T-cell (primary cell): ENCODE measurements around the gene CST4. TPM values are rescaled to one million over a fixed set of nuclear protein-coding genes. Genes with fewer than 3 reads are reported as not detected.

Experiments
- ATAC-seq, 4 experiments: fragments of 200-7000 bp in 3 of 4; fragments of 150-1000 bp in 1 of 4; cut with Tn5 transposase; replicated peaks in 1 of 4; 1 replicate in 3 of 4; 2 replicates in 1 of 4; pipeline ENCODE4 v1.10.0; 2021; ENCODE audit warnings: moderate library complexity in 3 of 4, mild to moderate bottlenecking in 2 of 4, moderate number of reproducible peaks in 1 of 4
- CTCF ChIA-PET, 2 donors: fragments of 300-600 bp; sonication (Branson Sonifier 250); formaldehyde crosslinking; loops; one replicate each; lab custom pipeline; 2022; ENCODE audit warnings: antibody characterized with exemption in 2 of 2; lab: Charles Lee
- POLR2A ChIA-PET, 2 donors: fragments of 300-600 bp; sonication (Branson Sonifier 250); formaldehyde crosslinking; loops; one replicate each; lab custom pipeline; 2022; ENCODE audit warnings: antibody characterized with exemption in 2 of 2; lab: Charles Lee
- DNase-seq, 35 experiments: peaks; one replicate each; pipeline versions ENCODE4 v3.0.0 to v3.0.0-alpha.2; 2013 to 2023
- H3K27ac ChIP-seq: one replicate; pipeline ENCODE4 v1.5.1; 2013; ENCODE audit warnings: low read length
- H3K27me3 ChIP-seq, 2 experiments: replicated peaks in 1 of 2; 1 replicate in 1 of 2; 2 replicates in 1 of 2; pipeline versions ENCODE4 v1.6.1 to v1.7.0; 2013; ENCODE audit warnings: low read length in 1 of 2, mixed read lengths in 1 of 2; ENCODE audit not compliant: control insufficient read depth in 2 of 2, insufficient read depth in 2 of 2; ENCODE audit errors: extremely low read depth in 1 of 2
- H3K36me3 ChIP-seq, 2 donors: 1 replicate in 1 of 2; 2 replicates in 1 of 2; pipeline versions ENCODE4 v1.6.1 to v1.7.0; 2013; ENCODE audit warnings: low read length in 1 of 2; ENCODE audit not compliant: control insufficient read depth in 2 of 2, insufficient read depth in 1 of 2; ENCODE audit errors: extremely low read depth in 1 of 2
- H3K4me1 ChIP-seq, 2 experiments: 1 replicate in 1 of 2; 2 replicates in 1 of 2; pipeline versions ENCODE4 v1.6.1 to v1.7.0; 2013; ENCODE audit warnings: low read length in 2 of 2, mixed read lengths in 1 of 2; ENCODE audit not compliant: insufficient read depth in 2 of 2, control insufficient read depth in 1 of 2; ENCODE audit errors: extremely low read depth in 1 of 2
- H3K4me3 ChIP-seq, 2 donors: 1 replicate in 1 of 2; 2 replicates in 1 of 2; pipeline versions ENCODE4 v1.5.1 to v1.7.0; 2013; ENCODE audit warnings: mild to moderate bottlenecking in 2 of 2, low read length in 1 of 2, moderate library complexity in 1 of 2; ENCODE audit not compliant: control insufficient read depth in 1 of 2; ENCODE audit errors: extremely low read depth in 1 of 2
- H3K9me3 ChIP-seq: 2 replicates; pipeline ENCODE4 v1.7.0; 2013
- H3K27ac Mint-ChIP-seq, 2 donors: one replicate each; pipeline ENCODE4 v1.8.0; 2020 to 2021; ENCODE audit warnings: mild to moderate bottlenecking in 2 of 2, mixed read lengths in 2 of 2
- H3K27me3 Mint-ChIP-seq, 2 donors: one replicate each; pipeline ENCODE4 v1.8.0; 2021 to 2022; ENCODE audit warnings: mixed read lengths in 2 of 2
- H3K36me3 Mint-ChIP-seq: one replicate; pipeline ENCODE4 v1.8.0; 2021; ENCODE audit warnings: mixed read lengths
- H3K4me1 Mint-ChIP-seq, 3 donors: one replicate each; pipeline ENCODE4 v1.8.0; 2020 to 2022; ENCODE audit warnings: mixed read lengths in 3 of 3, mild to moderate bottlenecking in 1 of 3
- H3K4me3 Mint-ChIP-seq, 3 donors: one replicate each; pipeline ENCODE4 v1.8.0; 2020 to 2022; ENCODE audit warnings: mild to moderate bottlenecking in 3 of 3, mixed read lengths in 3 of 3, moderate library complexity in 3 of 3
- H3K9me3 Mint-ChIP-seq, 3 donors: one replicate each; pipeline ENCODE4 v1.8.0; 2020 to 2022; ENCODE audit warnings: mixed read lengths in 3 of 3
- WGBS: methylation state at CpG from one replicate; pipeline ENCODE4 v1.1.5; 2013; ENCODE audit warnings: missing lambda C conversion rate; ENCODE audit not compliant: insufficient coverage; 5-methylcytosine and 5-hydroxymethylcytosine counted together
- total RNA-seq, 35 experiments: library from RNA in 6 of 35; stranded (reverse) in 6 of 35; fragments of 120-200 nt in 1 of 35; gene quantifications; one replicate each; pipeline versions ENCODE4 v1.2.1 to v1.2.4 and lab custom pipeline; 2013 to 2026

CST4 gene
- total RNA-seq, 5 donors from 2014 or later (not counting 1 experiment from before 2014, with no cell fraction given) = not detected

DNA sequence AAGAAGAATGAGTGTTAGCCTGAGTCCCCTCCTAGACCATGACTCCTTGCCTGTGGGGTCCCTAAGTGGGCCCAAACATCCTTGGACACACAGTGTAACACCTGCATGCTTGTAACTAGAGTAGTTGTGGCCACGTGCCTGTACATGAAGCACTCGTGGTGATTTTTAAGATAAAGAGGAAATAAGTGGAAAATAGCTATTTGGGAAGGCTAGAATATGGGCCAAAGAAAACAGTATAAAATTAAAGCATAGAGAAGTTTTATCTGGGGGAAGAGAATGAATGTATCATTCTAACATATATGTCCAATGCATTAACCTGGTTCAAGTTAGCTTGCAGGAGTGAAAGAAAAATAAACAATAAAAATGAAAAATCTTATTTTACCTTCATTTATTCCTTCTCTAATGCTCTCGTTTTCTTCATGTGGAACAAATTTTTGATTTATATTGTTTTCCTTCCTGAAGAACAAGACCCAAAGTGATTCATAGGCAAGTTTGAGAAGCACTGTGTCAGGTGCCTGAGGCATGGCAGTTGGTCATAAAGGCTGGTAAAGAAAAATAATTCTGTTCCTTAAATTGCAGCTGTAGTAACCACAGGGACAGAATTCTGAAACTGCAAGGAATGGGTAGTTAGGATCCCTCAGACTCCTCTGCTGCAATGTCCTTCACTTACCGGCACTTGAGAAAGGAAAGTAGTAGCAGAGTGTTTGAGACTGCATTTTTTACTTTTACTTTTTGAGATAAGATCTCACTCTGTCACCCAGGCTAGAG, 42.5 kb downstream of the CST4 start:
- peaks cover 2 to 9% (median 3%) of the 10 kb centered on the region in 3 donors for H3K4me1 Mint-ChIP-seq
- no peaks in the 10 kb centered on the region for H3K36me3 Mint-ChIP-seq
- Histone ChIP-seq H3K27ac (no peak overlapping the region), H3K4me1 (no peaks in the 10 kb centered on the region), H3K9me3 (no peaks in the 10 kb centered on the region), H3K36me3 (no peaks in the 10 kb centered on the region), H3K4me3 (no peak overlapping the region), H3K27me3 (peaks cover 0 to 3% of the 10 kb centered on the region in 2 experiments)
- no peaks in the 10 kb centered on the region for H3K9me3 Mint-ChIP-seq
- DNase-seq (no peak), ATAC-seq (no peak)
- H3K4me3 Mint-ChIP-seq = no peak overlapping the region
- H3K27ac Mint-ChIP-seq = no peak overlapping the region
- POLR2A ChIA-PET = no interaction called here
- WGBS = no CpG with 5 or more reads among the region's 4 CpGs
- CTCF ChIA-PET = no interaction called here
- no peaks in the 10 kb centered on the region for H3K27me3 Mint-ChIP-seq

DNA sequence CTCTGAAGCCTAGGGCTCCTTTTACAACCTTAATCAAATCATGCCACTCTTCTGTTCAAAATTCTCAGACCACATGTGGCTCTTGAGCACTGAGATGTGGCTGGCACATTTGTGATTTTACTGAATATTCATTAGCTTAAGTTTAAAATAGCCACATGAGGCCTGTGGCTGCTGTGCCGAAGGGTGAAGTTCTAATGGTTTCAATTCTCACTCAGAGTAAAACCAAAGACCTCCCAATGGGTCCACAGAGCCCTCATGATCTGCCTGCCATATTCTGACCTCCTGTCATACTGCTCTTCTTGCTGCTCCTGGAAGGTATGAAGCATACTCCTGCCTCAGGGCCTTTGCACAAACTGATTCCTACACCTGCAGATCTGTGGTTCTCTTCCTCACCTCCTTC, 43.3 kb downstream of the CST4 start:
- WGBS = no CpG with 5 or more reads among the region's 1 CpG
- H3K27me3 Mint-ChIP-seq = peaks cover 0 to 5% of the 10 kb centered on the region in 2 donors
- no peak for DNase-seq

DNA sequence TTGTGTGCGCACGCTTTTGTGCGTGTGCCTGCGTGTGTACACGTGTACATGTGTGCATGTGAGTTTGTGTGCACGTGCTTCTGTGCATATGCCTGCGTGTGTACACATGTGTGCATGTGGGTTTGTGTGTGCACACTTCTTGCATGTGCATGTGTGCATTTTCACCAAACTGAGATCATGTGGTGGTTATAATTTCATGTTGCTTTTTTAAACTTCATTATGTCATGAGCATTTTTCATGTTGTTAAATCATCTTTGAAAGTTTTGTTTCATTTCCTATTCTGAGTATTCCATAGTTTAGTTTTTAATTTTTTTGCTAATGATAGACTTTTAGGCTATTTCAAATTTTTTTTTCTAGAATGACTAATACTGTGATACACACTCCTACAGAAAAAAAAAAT, 44.7 kb downstream of the CST4 start:
- WGBS = 97% methylated on average over 7 of the region's 7 CpGs
- Histone ChIP-seq H3K27me3 (peaks cover 0 to 22% of the 10 kb centered on the region in 2 experiments), H3K36me3 (no peaks in the 10 kb centered on the region), H3K4me1 (no peaks in the 10 kb centered on the region), H3K9me3 (no peaks in the 10 kb centered on the region), H3K27ac (no peak overlapping the region), H3K4me3 (no peak overlapping the region)
- no peak overlapping the region for H3K4me3 Mint-ChIP-seq
- H3K4me1 Mint-ChIP-seq = peaks cover 2 to 9% (median 3%) of the 10 kb centered on the region in 3 donors
- ATAC-seq (no peak), DNase-seq (no peak)
- CTCF ChIA-PET = no interaction called here
- POLR2A ChIA-PET = no interaction called here
- H3K9me3 Mint-ChIP-seq = no peaks in the 10 kb centered on the region
- H3K36me3 Mint-ChIP-seq = no peaks in the 10 kb centered on the region
- no peak overlapping the region for H3K27ac Mint-ChIP-seq
- peaks cover 3 to 15% of the 10 kb centered on the region in 2 donors for H3K27me3 Mint-ChIP-seq

More for the DNA sequence above, 43.3 kb downstream of the CST4 start:
- no peak overlapping the region for H3K4me3 Mint-ChIP-seq
- no peak for ATAC-seq
- H3K4me1 ChIP-seq = no peaks in the 10 kb centered on the region
- H3K9me3 ChIP-seq = no peaks in the 10 kb centered on the region
- ChIA-PET CTCF (no interaction called here), POLR2A (no interaction called here)
- no peak overlapping the region for H3K27ac Mint-ChIP-seq
- H3K4me1 Mint-ChIP-seq = peaks cover 2 to 9% (median 3%) of the 10 kb centered on the region in 3 donors
- H3K9me3 Mint-ChIP-seq = no peaks in the 10 kb centered on the region
- H3K36me3 Mint-ChIP-seq = no peaks in the 10 kb centered on the region
- H3K27ac ChIP-seq = no peak overlapping the region
- no peaks in the 10 kb centered on the region for H3K36me3 ChIP-seq
- H3K27me3 ChIP-seq = peaks cover 0 to 8% of the 10 kb centered on the region in 2 experiments
- H3K4me3 ChIP-seq = no peak overlapping the region

DNA sequence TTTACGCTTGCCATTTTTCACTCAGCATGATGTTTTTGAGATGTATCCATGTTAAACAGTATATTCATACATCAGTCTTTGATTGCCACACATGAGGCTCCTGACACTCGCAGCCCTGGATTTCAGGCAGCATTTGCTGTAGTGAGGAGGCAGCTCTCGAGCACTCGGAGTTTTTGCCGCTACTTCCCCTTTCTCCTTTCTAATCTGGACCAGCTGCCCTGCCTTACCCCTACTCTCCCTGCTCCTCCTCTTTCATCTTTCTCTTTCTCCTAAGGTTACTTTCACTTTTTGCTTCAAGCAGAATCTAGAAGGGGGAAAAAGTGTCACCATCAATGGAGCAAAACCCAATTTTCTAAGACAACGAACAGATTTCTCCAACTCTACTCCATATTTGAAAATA, 45.2 kb downstream of the CST4 start:
- DNase-seq = no peak
- Histone ChIP-seq H3K9me3 (no peaks in the 10 kb centered on the region), H3K4me3 (no peak overlapping the region), H3K27me3 (peaks cover 0 to 22% of the 10 kb centered on the region in 2 experiments), H3K27ac (no peak overlapping the region), H3K4me1 (no peaks in the 10 kb centered on the region), H3K36me3 (no peaks in the 10 kb centered on the region)
- Mint-ChIP-seq H3K4me3 (no peak overlapping the region), H3K4me1 (peaks cover 2 to 9% (median 3%) of the 10 kb centered on the region in 3 donors), H3K36me3 (no peaks in the 10 kb centered on the region), H3K9me3 (no peaks in the 10 kb centered on the region), H3K27ac (no peak overlapping the region), H3K27me3 (peaks cover 5 to 15% of the 10 kb centered on the region in 2 donors)
- CTCF ChIA-PET = no interaction called here
- WGBS = 56% methylated on average over 3 of the region's 6 CpGs
- POLR2A ChIA-PET = no interaction called here
- ATAC-seq = no peak

DNA sequence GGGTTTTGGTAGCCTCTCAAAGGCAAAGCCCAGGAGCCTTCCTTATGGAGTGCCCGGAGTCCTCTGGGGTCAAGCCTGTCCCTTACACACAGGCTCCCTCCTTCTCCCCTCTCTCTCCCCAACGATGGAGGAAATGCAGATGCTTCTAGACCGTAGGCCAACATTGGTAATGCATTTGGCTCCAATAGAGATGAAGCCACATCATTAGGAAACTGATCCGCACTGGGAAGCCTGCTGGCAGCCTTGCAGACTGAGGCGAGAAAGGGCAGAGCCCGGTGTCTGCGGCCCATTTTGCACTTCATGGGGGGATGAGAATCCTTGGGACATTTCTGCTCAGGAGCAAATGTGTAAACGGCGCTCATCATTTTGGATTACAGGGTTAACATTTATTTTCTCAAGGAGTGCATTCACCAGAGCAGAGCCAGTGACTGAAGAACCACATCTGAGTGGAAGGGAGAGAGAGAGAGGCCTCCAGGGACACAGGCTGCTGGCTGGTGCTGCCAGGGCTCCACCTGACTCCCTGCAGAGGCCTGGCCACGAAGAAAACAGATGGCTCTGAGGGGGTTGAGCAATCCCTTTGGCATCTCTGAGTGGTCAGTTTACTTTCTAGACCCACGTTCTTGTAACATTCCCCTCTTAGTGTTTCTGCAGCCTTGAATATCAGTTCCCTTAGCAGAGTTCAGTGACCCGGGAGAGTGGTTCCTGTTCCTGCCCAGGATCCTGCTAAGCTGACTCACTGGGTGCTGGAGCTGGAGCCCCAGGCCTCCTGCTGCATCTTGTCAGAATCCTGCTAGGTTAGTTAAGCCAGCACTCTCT, 46.7 kb downstream of the CST4 start:
- Histone ChIP-seq H3K27me3 (peaks cover 0 to 27% of the 10 kb centered on the region in 2 experiments), H3K4me1 (no peaks in the 10 kb centered on the region), H3K36me3 (no peaks in the 10 kb centered on the region), H3K9me3 (no peaks in the 10 kb centered on the region), H3K27ac (no peak overlapping the region), H3K4me3 (no peak overlapping the region)
- H3K36me3 Mint-ChIP-seq = no peaks in the 10 kb centered on the region
- DNase-seq = no peak
- no peak overlapping the region for H3K4me3 Mint-ChIP-seq
- peaks cover 3 to 9% (median 4%) of the 10 kb centered on the region in 3 donors for H3K4me1 Mint-ChIP-seq
- H3K27ac Mint-ChIP-seq = no peak overlapping the region
- H3K9me3 Mint-ChIP-seq = no peaks in the 10 kb centered on the region
- H3K27me3 Mint-ChIP-seq = peaks cover 10 to 17% of the 10 kb centered on the region in 2 donors
- ATAC-seq = no peak
- ChIA-PET POLR2A (no interaction called here), CTCF (no interaction called here)
- 83% methylated on average over 10 of the region's 12 CpGs for WGBS

DNA sequence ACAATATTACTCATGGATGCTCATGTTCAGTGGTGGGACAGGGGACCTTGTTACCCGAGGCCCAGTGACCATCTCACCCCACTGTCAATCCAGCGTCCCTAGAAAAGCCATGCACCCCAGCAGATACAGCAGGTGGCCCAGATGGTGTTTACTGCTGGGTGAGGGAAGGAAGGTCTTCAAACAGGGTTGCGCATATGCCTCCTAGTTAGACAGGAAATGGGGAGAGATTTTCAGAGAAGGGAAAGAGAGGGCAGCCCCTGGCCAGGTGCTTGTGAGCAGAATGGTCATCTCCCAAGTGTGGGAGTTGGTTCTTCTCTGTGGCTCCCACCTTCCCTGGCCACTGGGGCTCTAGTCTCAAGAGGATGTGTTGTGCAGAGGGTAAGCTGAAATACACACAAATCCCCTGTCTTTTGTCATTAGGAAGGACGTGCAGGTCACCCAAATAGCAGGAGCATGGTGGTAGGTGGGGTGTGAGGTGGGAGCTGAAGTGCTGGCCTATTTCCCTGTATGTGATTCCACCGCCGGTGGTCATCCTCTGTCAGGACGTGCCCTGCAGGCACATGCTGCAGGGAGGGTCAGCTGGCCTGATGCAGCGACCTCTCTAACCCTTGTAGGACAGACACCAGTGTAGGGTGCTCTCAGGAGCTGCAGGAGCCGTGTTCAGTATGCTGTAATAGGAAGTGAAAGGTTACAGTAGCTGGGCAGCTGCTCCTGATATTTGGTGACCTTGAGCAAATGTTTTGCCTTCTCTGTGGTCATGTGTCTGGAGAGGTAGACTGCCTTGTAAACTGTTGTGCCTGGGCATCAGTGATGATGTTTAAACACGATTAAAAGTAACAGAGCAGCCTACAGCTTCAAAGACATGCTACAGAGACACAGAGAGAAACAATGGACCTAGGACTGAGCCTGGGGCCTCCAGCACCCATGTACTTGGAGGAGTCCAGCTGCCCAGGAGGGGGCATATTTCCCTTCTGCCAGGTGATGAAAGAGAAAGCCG, 47.9 kb downstream of the CST4 start:
- no peak for ATAC-seq
- Mint-ChIP-seq H3K4me3 (no peak overlapping the region), H3K4me1 (peaks cover 8 to 15% (median 9%) of the 10 kb centered on the region in 3 donors), H3K27ac (no peak overlapping the region), H3K36me3 (no peaks in the 10 kb centered on the region), H3K27me3 (peaks cover 19 to 29% of the 10 kb centered on the region in 2 donors), H3K9me3 (no peaks in the 10 kb centered on the region)
- WGBS = 74% methylated on average over 6 of the region's 11 CpGs
- no peaks in the 10 kb centered on the region for H3K9me3 ChIP-seq
- no peaks in the 10 kb centered on the region for H3K4me1 ChIP-seq
- no peak overlapping the region for H3K4me3 ChIP-seq
- H3K36me3 ChIP-seq = no peaks in the 10 kb centered on the region
- POLR2A ChIA-PET = no interaction called here
- H3K27ac ChIP-seq = no peak overlapping the region
- peaks cover 0 to 36% of the 10 kb centered on the region in 2 experiments for H3K27me3 ChIP-seq
- CTCF ChIA-PET = no interaction called here
- no peak for DNase-seq
